HG03432 (cell line): ENCODE data around the gene RSPH1.

Source experiments
- ATAC-seq: cut with Tn5 transposase; IDR thresholded peaks from one replicate; pipeline ENCODE4 v1.9.1; 2021; ENCODE audit warnings: mild to moderate bottlenecking, moderate library complexity; ENCODE audit not compliant: unreplicated experiment

The RSPH1 gene

GRCh38 chr21:42496120-42496838 lies at the start of gene RSPH1:
Gene RSPH1, minus strand, starts transcription at chr21:42496224. Its CDS starts 38 bp downstream, at chr21:42496186.
- ATAC-seq, result peak; percentile 98

GRCh38 chr21:42545745-42546144 lies 49.7 kb upstream of the RSPH1 start:
- no peak for ATAC-seq

- ATAC-seq, result no peak
These were observed 49.3 kb upstream of the RSPH1 start for GRCh38 chr21:42545317-42545716.

- ATAC-seq, result no peak
These were observed 48.5 kb upstream of the RSPH1 start for GRCh38 chr21:42544544-42544943.

GRCh38 chr21:42543106-42543847 lies 47.3 kb upstream of the RSPH1 start:
- ATAC-seq, result no peak

- no peak for ATAC-seq
These were observed 46.6 kb upstream of the RSPH1 start for GRCh38 chr21:42542596-42542995.

GRCh38 chr21:42542196-42542595 lies 46.2 kb upstream of the RSPH1 start:
- ATAC-seq, result no peak

- no peak for ATAC-seq
These were observed 45.6 kb upstream of the RSPH1 start for GRCh38 chr21:42541618-42542017.

- no peak for ATAC-seq
These were observed 45.1 kb upstream of the RSPH1 start for GRCh38 chr21:42541174-42541573.

GRCh38 chr21:42540396-42540795 lies 44.4 kb upstream of the RSPH1 start:
- no peak for ATAC-seq

GRCh38 chr21:42539931-42540343 lies 43.9 kb upstream of the RSPH1 start:
- no peak for ATAC-seq

- ATAC-seq, result no peak
These were observed 43.3 kb upstream of the RSPH1 start for GRCh38 chr21:42539342-42539741.

GRCh38 chr21:42538479-42539275 lies 42.7 kb upstream of the RSPH1 start:
- ATAC-seq, result no peak

- ATAC-seq, result no peak
These were observed 41.2 kb upstream of the RSPH1 start for GRCh38 chr21:42537106-42537742.

GRCh38 chr21:42536601-42537000 lies 40.6 kb upstream of the RSPH1 start:
- ATAC-seq, result no peak

- peak; percentile 71 for ATAC-seq
These were observed 39.7 kb upstream of the RSPH1 start for GRCh38 chr21:42535602-42536171.

- peak; percentile 62 for ATAC-seq
These were observed 38.7 kb upstream of the RSPH1 start for GRCh38 chr21:42534421-42535378.

GRCh38 chr21:42533963-42534355 lies 37.9 kb upstream of the RSPH1 start:
- ATAC-seq, result no peak

- ATAC-seq, result no peak
These were observed 37.4 kb upstream of the RSPH1 start for GRCh38 chr21:42533306-42533962.
